ENCODE data around the gene RBM34. TPM values are rescaled to one million over a fixed set of nuclear protein-coding genes. Genes with fewer than 3 reads are reported as not detected.

RBM34 gene
- total RNA-seq, 2 experiments from 2014 or later = 46.4 to 93.7 TPM

- peak overlapping the region; percentile 61 for H3K4me2 ChIP-seq (ENCODE audit: low read length)
Observed at GRCh38 chr1:235105051-235106043, 55.7 kb downstream of the RBM34 start.

GRCh38 chr1:235102993-235103411, 58.0 kb downstream of the RBM34 start:
- no peak for DNase-seq (ENCODE audit: low spot score)
- intact Hi-C loops (cut with micrococcal nuclease; ENCODE audit: unreplicated experiment) = loop anchor here (5.0 to 10.0 kb wide), 2 partner anchors 399 to 682 kb away; partner anchors contain the start of gene B3GALNT2
- peaks cover 12% of the 10 kb centered on the region for H3K36me3 ChIP-seq (ENCODE audit: insufficient read depth, low read length)
- no peak for TF ChIP-seq CTCF (conservative IDR thresholded peaks at IDR 0.05; ENCODE audit: low read length)
- no peak for TF ChIP-seq EZH2phosphoT487 (IDR thresholded peaks at IDR 0.05; ENCODE audit: borderline replicate concordance, low read depth, low read length)
- H3K4me1 ChIP-seq (ENCODE audit: insufficient read depth, low read length, poor library complexity, severe bottlenecking) = peaks cover 31% of the 10 kb centered on the region
- ChIA-PET CTCF (ENCODE audit: unreplicated experiment) (no interaction called here), POLR2A (interaction anchor here (0.6 to 0.8 kb wide), 3 partner anchors 22 to 177 kb away, joined by 3 read pairs; no protein-coding TSS in a partner anchor)
- no peaks in the 10 kb centered on the region for H3K79me2 ChIP-seq (ENCODE audit: insufficient read depth, low read depth, low read length)
- no peaks in the 10 kb centered on the region for H4K20me1 ChIP-seq (ENCODE audit: insufficient read depth, low read length)
- no peaks in the 10 kb centered on the region for H3K9me3 ChIP-seq (ENCODE audit: low read length)
- H3K4me3 ChIP-seq (ENCODE audit: low read depth, low read length, poor library complexity, severe bottlenecking) = no peak overlapping the region
- no peak overlapping the region for H3K4me2 ChIP-seq (ENCODE audit: low read length)
- H3K9me2 ChIP-seq (ENCODE audit: insufficient read depth, low read length) = no peaks in the 10 kb centered on the region
- no peak overlapping the region for H3K27ac ChIP-seq (ENCODE audit: low read depth, low read length, poor library complexity, severe bottlenecking)
- H2AFZ ChIP-seq (ENCODE audit: low read length) = no peak overlapping the region
- BruUV-seq (replicated peaks) = no TSS peak

More at GRCh38 chr1:235105051-235106043, 55.7 kb downstream of the RBM34 start:
- Histone ChIP-seq H3K27ac (ENCODE audit: low read depth, low read length, poor library complexity, severe bottlenecking) (peak overlapping the region; percentile 38), H4K20me1 (ENCODE audit: insufficient read depth, low read length) (no peaks in the 10 kb centered on the region), H3K79me2 (ENCODE audit: insufficient read depth, low read depth, low read length) (no peaks in the 10 kb centered on the region), H2AFZ (ENCODE audit: low read length) (peak overlapping the region; percentile 33; the same call in 1 of the 2 replicates), H3K9me3 (ENCODE audit: low read length) (no peaks in the 10 kb centered on the region), H3K9me2 (ENCODE audit: insufficient read depth, low read length) (no peaks in the 10 kb centered on the region), H3K4me1 (ENCODE audit: insufficient read depth, low read length, poor library complexity, severe bottlenecking) (peaks cover 16% of the 10 kb centered on the region), H3K36me3 (ENCODE audit: insufficient read depth, low read length) (peaks cover 36% of the 10 kb centered on the region), H3K4me3 (ENCODE audit: low read depth, low read length, poor library complexity, severe bottlenecking) (peak overlapping the region; percentile 30)
- intact Hi-C loops (cut with micrococcal nuclease; ENCODE audit: unreplicated experiment) = loop anchor here (2.0 to 10.0 kb wide), 3 partner anchors 55 to 679 kb away; partner anchors contain the start of gene RBM34
- CTCF ChIA-PET (ENCODE audit: unreplicated experiment) = interaction anchor here (1.6 to 2.0 kb wide), 3 partner anchors 8 to 311 kb away, joined by 4 to 10 read pairs (median 7); no protein-coding TSS in a partner anchor
- TF ChIP-seq EZH2phosphoT487 (IDR thresholded peaks at IDR 0.05; ENCODE audit: borderline replicate concordance, low read depth, low read length) = no peak
- TF ChIP-seq CTCF (conservative IDR thresholded peaks at IDR 0.05; ENCODE audit: low read length) = no peak
- no TSS peak for BruUV-seq (replicated peaks)
- DNase-seq (ENCODE audit: low spot score) = peak; percentile 13
- POLR2A ChIA-PET = interaction anchor here (0.5 to 2.3 kb wide), 19 partner anchors 10 to 1128 kb away, joined by 3 to 13 read pairs (median 4); partner anchors contain the start of gene RBM34

All from OCI-LY7 (cell line).